B cell (primary cell): ENCODE data around the gene ADI1.

Experiments used
- EZH2 ChIP-seq: IDR thresholded peaks from 2 replicates; pipeline ENCODE4 v1.6.1; 2012; ENCODE audit warnings: borderline replicate concordance, low read depth, mild to moderate bottlenecking, moderate library complexity, low read length; ENCODE audit not compliant: insufficient read depth, poor library complexity, severe bottlenecking
- TF ChIP-seq, protein P1 (sequence below): fragments of 200-600 bp; IDR thresholded peaks from one replicate; pipeline ENCODE4 v1.8.0; 2022; ENCODE audit warnings: antibody characterized with exemption, mild to moderate bottlenecking

DNA sequence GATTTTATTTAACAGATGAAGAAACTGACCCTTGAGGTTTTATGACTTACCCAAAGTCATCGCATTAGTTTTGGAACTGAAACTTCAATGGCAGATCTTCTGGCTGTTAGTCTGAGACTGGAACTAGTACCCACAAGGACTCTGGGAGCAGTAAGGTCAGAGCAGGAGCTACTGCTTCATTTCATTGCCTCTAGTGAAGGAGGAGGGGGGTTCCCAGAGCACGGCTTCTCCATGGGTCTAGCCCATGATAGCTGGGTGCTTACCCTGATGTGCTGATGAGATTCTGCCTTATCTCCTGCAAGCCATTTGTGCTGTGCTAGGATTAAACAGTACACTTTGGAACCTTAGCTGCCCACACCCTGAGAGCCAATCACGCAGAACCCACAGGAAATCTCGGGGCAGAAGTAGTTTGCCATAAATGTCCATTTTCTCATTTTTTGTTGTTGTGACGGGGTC, 44.2 kb upstream of the ADI1 start:
- TF ChIP-seq, protein P1, sequence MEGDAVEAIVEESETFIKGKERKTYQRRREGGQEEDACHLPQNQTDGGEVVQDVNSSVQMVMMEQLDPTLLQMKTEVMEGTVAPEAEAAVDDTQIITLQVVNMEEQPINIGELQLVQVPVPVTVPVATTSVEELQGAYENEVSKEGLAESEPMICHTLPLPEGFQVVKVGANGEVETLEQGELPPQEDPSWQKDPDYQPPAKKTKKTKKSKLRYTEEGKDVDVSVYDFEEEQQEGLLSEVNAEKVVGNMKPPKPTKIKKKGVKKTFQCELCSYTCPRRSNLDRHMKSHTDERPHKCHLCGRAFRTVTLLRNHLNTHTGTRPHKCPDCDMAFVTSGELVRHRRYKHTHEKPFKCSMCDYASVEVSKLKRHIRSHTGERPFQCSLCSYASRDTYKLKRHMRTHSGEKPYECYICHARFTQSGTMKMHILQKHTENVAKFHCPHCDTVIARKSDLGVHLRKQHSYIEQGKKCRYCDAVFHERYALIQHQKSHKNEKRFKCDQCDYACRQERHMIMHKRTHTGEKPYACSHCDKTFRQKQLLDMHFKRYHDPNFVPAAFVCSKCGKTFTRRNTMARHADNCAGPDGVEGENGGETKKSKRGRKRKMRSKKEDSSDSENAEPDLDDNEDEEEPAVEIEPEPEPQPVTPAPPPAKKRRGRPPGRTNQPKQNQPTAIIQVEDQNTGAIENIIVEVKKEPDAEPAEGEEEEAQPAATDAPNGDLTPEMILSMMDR, result no peak
- TF ChIP-seq EZH2, result no peak
